NB4 (cell line): ENCODE data around the gene PLCB4.

ENCODE experiments used
- DNase-seq: peaks from one replicate; pipeline ENCODE4 v3.0.0; 2010; ENCODE audit warnings: low read depth
- H3K4me3 ChIP-seq: one replicate; pipeline ENCODE4 v1.5.1; 2011; ENCODE audit warnings: mild to moderate bottlenecking, low read depth, low read length, moderate library complexity
- MYC ChIP-seq: IDR thresholded peaks from 2 replicates; pipeline ENCODE4 v1.6.1; 2011; ENCODE audit warnings: low read depth, low read length
- POLR2A ChIP-seq: IDR thresholded peaks from 2 replicates; pipeline ENCODE4 v1.6.1; 2011; ENCODE audit warnings: mild to moderate bottlenecking; ENCODE audit not compliant: insufficient read length; ENCODE audit errors: extremely low read depth
- TF ChIP-seq, protein P1 (sequence below): IDR thresholded peaks from one replicate; pipeline ENCODE4 v1.5.1; 2012; ENCODE audit warnings: low read depth, low read length
- TF ChIP-seq, protein P2 (sequence below): IDR thresholded peaks from 2 replicates; pipeline ENCODE4 v1.6.1; 2011; ENCODE audit warnings: low read depth, low read length

The PLCB4 gene

DNA sequence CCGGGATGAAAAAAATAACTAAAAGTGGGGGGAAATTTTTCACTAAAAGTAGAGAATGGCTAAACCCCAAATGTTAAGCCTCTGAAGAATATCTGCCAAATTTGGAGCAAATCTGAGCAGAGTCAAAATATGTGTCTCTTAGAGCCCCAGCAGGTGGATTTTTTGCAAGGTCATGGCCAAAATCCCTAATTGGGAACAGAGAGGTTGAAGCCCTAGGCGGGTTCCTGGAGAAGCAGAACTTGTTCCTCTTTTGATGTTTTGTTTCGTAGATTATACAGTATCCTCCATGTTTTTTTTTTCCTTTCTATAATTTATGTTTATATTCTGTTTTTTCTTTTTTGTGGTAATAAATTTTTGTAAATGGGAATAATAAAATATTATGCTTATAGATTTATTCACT lies 94.4 kb downstream of the PLCB4 start:
- TF ChIP-seq MYC (no peak), POLR2A (no peak)
- TF ChIP-seq, protein P1, sequence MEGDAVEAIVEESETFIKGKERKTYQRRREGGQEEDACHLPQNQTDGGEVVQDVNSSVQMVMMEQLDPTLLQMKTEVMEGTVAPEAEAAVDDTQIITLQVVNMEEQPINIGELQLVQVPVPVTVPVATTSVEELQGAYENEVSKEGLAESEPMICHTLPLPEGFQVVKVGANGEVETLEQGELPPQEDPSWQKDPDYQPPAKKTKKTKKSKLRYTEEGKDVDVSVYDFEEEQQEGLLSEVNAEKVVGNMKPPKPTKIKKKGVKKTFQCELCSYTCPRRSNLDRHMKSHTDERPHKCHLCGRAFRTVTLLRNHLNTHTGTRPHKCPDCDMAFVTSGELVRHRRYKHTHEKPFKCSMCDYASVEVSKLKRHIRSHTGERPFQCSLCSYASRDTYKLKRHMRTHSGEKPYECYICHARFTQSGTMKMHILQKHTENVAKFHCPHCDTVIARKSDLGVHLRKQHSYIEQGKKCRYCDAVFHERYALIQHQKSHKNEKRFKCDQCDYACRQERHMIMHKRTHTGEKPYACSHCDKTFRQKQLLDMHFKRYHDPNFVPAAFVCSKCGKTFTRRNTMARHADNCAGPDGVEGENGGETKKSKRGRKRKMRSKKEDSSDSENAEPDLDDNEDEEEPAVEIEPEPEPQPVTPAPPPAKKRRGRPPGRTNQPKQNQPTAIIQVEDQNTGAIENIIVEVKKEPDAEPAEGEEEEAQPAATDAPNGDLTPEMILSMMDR = no peak
- no peak overlapping the region for H3K4me3 ChIP-seq
- no peak for DNase-seq

DNA sequence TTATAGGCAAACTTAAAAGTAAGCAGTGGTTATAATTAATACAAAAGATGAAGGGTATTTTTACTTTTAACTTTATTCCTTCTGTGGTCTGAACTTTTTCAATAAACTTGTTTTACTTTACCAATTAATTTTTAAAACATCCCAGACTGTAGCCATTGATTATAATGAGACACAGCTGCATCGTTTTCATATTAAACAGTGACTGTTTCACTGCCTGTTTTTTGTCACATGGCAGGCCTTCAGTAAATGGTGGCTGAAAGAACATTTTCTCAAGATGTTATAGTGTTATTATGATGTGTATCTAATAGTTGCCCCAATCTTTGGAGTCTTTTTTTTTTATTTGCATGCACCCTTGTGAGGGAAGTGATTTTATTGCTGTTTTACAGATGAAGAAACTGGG lies 95.1 kb downstream of the PLCB4 start:
- H3K4me3 ChIP-seq = no peak overlapping the region
- TF ChIP-seq POLR2A = no peak
- TF ChIP-seq, protein P1 = no peak
- TF ChIP-seq MYC = no peak
- TF ChIP-seq, protein P2, sequence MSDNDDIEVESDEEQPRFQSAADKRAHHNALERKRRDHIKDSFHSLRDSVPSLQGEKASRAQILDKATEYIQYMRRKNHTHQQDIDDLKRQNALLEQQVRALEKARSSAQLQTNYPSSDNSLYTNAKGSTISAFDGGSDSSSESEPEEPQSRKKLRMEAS = no peak
- DNase-seq = no peak

DNA sequence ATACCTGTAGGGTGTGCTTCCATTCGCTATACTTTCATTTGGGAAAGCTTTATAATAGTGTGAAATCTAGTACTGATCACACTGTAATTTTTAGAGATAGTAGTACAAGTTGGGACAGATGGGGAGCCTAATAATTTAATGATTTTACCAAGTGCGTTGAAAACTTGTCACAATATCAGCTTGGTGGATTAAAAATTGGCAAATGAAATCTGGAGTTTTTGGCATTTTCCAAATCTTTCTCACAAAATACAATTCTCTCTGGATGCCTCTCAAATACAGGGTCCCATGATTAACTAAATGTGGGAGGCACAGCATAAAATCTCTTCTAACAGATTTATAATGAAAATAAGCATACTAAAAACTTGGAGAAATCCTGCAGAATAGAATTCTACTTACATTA lies 96.4 kb downstream of the PLCB4 start:
- H3K4me3 ChIP-seq = no peak overlapping the region
- TF ChIP-seq POLR2A (no peak), MYC (no peak)
- TF ChIP-seq, protein P2 = no peak
- TF ChIP-seq, protein P1 = no peak
- DNase-seq = no peak

DNA sequence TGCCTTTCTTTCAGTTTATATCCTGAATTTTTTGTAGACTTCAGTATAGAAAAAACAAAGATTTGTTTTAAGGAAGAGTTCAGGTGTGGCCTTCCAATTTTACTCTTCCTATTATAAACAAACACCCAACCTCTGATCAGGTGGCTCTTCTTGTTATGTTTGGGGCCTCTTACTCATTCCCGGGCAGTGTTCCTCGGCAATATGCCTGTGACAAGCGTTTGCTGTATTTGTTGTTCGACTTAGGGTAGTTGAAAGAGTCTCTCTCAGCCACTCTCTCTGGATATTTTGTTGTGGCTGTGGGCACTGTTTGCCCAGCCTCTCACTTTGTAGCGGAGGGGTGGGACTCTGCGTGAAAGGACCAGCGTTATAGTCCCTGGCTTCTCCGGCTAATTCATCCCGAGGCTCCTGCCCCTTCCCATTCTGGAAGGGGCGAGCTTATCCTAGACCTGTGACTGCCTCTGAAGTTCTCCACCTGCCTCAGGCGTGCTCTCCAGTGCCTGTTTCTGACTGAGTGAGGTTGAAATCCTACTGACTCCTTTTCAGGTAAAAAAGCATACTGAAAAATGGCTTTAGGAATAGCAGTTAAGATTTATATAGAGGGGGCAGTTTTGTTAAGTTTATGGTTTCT lies 97.4 kb downstream of the PLCB4 start:
- TF ChIP-seq, protein P2 = no peak
- TF ChIP-seq, protein P1 = no peak
- TF ChIP-seq POLR2A (no peak), MYC (no peak)
- no peak overlapping the region for H3K4me3 ChIP-seq
- DNase-seq = no peak

DNA sequence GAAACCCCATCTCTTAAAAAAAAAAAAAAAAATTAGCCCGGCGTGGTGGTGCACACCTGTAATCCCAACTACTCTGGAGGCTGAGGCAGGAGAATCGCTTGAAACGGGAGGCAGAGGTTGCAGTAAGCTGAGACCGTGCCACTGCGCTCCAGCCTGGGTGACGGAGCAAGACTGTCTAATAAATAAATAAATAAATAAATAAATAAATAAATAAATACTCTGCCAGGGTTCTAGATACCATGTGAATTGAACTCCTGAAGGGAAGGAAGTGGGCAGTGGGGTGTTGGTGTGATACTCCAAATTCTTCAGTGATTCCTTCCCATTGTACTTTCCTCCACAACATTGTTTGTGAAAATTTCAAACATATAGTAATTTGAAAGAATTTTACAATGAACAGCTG lies 100.5 kb downstream of the PLCB4 start:
- no peak for DNase-seq
- no peak for TF ChIP-seq POLR2A
- TF ChIP-seq, protein P2 = no peak
- no peak for TF ChIP-seq MYC
- TF ChIP-seq, protein P1 = no peak
- H3K4me3 ChIP-seq = no peak overlapping the region

DNA sequence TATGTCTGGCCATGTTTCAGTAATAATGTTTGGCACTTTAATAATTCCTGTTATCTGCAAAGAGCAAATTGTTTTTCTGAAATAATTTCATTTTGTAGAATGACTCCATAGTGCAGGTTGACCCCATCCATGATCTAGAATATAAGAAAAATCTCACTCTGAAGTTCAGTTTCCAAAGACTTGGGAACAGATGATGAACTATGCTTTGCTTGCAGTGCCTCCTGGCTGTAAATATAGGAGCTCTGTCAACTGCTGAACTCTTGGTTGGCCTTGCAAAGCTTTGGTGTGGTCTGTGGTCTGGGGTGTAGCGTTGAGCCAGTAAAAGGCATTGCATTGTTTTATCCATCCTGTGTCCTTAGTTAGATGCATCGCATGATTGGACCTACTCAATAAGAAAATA lies 104.0 kb downstream of the PLCB4 start:
- no peak overlapping the region for H3K4me3 ChIP-seq
- no peak for DNase-seq
- TF ChIP-seq, protein P1 = no peak
- no peak for TF ChIP-seq POLR2A
- no peak for TF ChIP-seq MYC
- TF ChIP-seq, protein P2 = no peak
